ENCODE data around the gene EPHA1. TPM values are rescaled to one million over a fixed set of nuclear protein-coding genes. Genes with fewer than 3 reads are reported as not detected.

Gene EPHA1
- total and polyA plus RNA-seq, 2 of the 4 experiments (the other 2 are of a cell fraction) = 0.10 TPM; not detected in 1

DNA sequence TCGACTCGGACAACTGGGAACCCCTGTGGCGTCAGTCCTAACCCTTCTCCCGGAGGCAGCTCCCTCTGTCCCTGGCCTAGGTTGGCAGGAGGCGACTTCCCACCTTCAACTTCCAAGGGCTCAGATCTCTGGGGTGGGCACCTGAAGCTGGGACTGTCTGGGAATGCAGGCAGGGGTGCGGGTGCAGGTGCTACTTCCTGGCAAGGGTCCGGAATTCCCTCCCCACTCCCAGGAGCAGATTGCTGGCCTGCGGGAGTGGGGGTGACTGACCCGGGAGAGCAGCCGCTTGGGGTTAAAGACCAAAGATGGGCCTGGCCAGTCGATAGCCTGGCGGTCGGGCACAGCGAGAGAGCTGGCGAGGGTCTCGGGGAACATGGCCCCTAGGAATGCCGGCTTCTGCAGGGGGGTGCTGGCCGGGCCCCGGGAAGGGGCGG lies 387 bp downstream of the EPHA1 start:
- H2AK9ac ChIP-seq (replicated peaks; ENCODE audit: low read depth, low read length, poor library complexity) = no peak overlapping the region
- in situ Hi-C loops (cut with MboI; ENCODE audit: low sequenced_read_pairs) = no loop called here
- BruUV-seq (replicated peaks) = no TSS peak
- no peak overlapping the region for H4K8ac ChIP-seq (ENCODE audit: low read depth in 2 of 2, low read length in 2 of 2)
- H3K14ac ChIP-seq (replicated peaks; ENCODE audit: low read depth, low read length) = no peak overlapping the region
- H3K4me2 ChIP-seq (ENCODE audit: low read depth, low read length) = no peak overlapping the region
- no peak overlapping the region for H2AK5ac ChIP-seq (ENCODE audit: low read depth, low read length)
- no CpG with 5 or more reads among the region's 20 CpGs for WGBS, 2 experiments (ENCODE audit: extremely low coverage in 2 of 2, insufficient read length in 1 of 2)
- ATAC-seq (ENCODE audit: low read depth) (no peak), DNase-seq (no peak)
- dilution Hi-C loops (cut with HindIII; ENCODE audit: low sequenced_read_pairs, unreplicated experiment) = no loop called here
- no peaks in the 10 kb centered on the region for H3K79me1 ChIP-seq (ENCODE audit: low read depth in 1 of 2, low read length in 2 of 2)
- H3K18ac ChIP-seq (ENCODE audit: low read depth, low read length) = no peak overlapping the region
- no peak overlapping the region for H3K4me3 ChIP-seq (ENCODE audit: insufficient read depth, low read depth, low read length)
- H3K9me1 ChIP-seq (ENCODE audit: insufficient read depth, low read length) = no peaks in the 10 kb centered on the region
- ChIA-PET CTCF (interaction anchor here (1.5 kb wide), 1 partner anchor 9 kb away, joined by 5 read pairs; no protein-coding TSS in a partner anchor), POLR2A (ENCODE audit: unreplicated experiment) (no interaction called here)
- no peak overlapping the region for H4K91ac ChIP-seq (ENCODE audit: insufficient read depth, low read depth, low read length)
- H2AFZ ChIP-seq (replicated peaks; ENCODE audit: low read length, poor library complexity) = no peak overlapping the region
- H2BK120ac ChIP-seq (ENCODE audit: low read depth, low read length) = no peak overlapping the region
- H3K27me3 ChIP-seq (ENCODE audit: control insufficient read depth, insufficient read depth, low read length) = no peaks in the 10 kb centered on the region; the same call in 1 of the 2 replicates
- no peak overlapping the region for H2BK15ac ChIP-seq (ENCODE audit: low read depth, low read length)
- no peak overlapping the region for H3K9ac ChIP-seq (ENCODE audit: low read depth, low read length)
- H3K56ac ChIP-seq (ENCODE audit: extremely low read depth, insufficient read depth, low read length) = no peak overlapping the region
- H3K4ac ChIP-seq (ENCODE audit: low read depth, low read length) = no peak overlapping the region
- H3K9me3 ChIP-seq (ENCODE audit: control insufficient read depth, insufficient read depth, low read length) = no peaks in the 10 kb centered on the region
- H3K36me3 ChIP-seq (ENCODE audit: control insufficient read depth, insufficient read depth, low read length) = no peaks in the 10 kb centered on the region
- H3K23ac ChIP-seq (ENCODE audit: low read depth, low read length) = no peak overlapping the region
- no peaks in the 10 kb centered on the region for H4K20me1 ChIP-seq (ENCODE audit: insufficient read depth, low read length)
- no peak overlapping the region for H4K5ac ChIP-seq (ENCODE audit: low read depth, low read length)
- no peak overlapping the region for H3K27ac ChIP-seq (ENCODE audit: insufficient read depth, low read length)
- H3K4me1 ChIP-seq (ENCODE audit: control insufficient read depth, insufficient read depth, low read length) = peaks cover 12% of the 10 kb centered on the region; the same call in 1 of the 2 replicates
- intact Hi-C loops (cut with micrococcal nuclease) = no loop called here
- no peak overlapping the region for H2BK20ac ChIP-seq (ENCODE audit: low read depth, low read length)
- no peak for TF ChIP-seq MAFK (IDR thresholded peaks at IDR 0.05; ENCODE audit: low read depth, low read length)
- no peak overlapping the region for H2BK5ac ChIP-seq (ENCODE audit: low read depth, low read length, poor library complexity, severe bottlenecking)

Data from IMR-90 (cell line).